ENCODE measurements around the gene CEP55. TPM values are rescaled to one million over a fixed set of nuclear protein-coding genes. Genes with fewer than 3 reads are reported as not detected.

The CEP55 gene
- total and polyA plus RNA-seq, 2 of the 8 experiments (the other 6 are each of a cell fraction or from before 2014, with no cell fraction given) = 7.0 to 19.6 TPM

DNA sequence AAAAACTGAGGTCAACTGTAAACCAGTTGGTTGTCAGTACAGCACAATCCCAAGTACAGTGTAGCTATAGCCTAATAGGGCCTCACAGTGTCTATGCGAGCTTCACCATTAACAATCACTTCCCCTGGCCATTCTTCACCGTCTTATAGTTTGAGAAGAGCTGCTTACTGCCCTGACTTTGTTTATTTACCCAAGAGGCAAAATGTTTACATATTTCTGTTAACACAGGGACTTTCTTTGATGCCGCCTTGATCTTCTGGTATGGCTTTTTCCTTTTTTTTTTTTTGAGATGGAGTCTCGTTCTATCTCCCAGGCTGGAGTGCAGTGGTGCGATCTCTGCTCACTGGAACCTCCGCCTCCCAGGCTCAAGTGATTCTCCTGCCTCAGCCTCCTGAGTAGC is 17.5 kb upstream of the CEP55 start (continued):
- TF ChIP-seq NRF1 (IDR thresholded peaks at IDR 0.05; ENCODE audit: low read depth, low read length) (no peak), CBX5 (IDR thresholded peaks at IDR 0.05; ENCODE audit: low read depth, low read length) (no peak), BACH1 (IDR thresholded peaks at IDR 0.05; ENCODE audit: low read length) (no peak)

Measured in H1 (cell line).